ENCODE results near the gene FHIT. TPM values are rescaled to one million over a fixed set of nuclear protein-coding genes. Genes with fewer than 3 reads are reported as not detected.

Gene FHIT
- total RNA-seq, 2 experiments from 2014 or later = 7.6 to 7.9 TPM

GRCh38 chr3:60877188-60877587, 374.1 kb downstream of the FHIT start:
- no peak for ATAC-seq
- H3K4me3 Mint-ChIP-seq = no peak overlapping the region
- POLR2A ChIA-PET = no interaction called here
- no peaks in the 10 kb centered on the region for H3K27me3 Mint-ChIP-seq
- DNase-seq = no peak
- H3K4me1 Mint-ChIP-seq (ENCODE audit: low read depth) = no peaks in the 10 kb centered on the region
- peaks cover 3% of the 10 kb centered on the region for H3K36me3 Mint-ChIP-seq (ENCODE audit: low read depth)
- CTCF ChIA-PET = no interaction called here
- H3K27ac Mint-ChIP-seq = no peak overlapping the region
- intact Hi-C loops (cut with micrococcal nuclease) = no loop called here
- peaks cover 16% of the 10 kb centered on the region for H3K9me3 Mint-ChIP-seq
- TF ChIP-seq CTCF (IDR thresholded peaks at IDR 0.05) = no peak

- H3K36me3 Mint-ChIP-seq (ENCODE audit: low read depth) = no peaks in the 10 kb centered on the region
- TF ChIP-seq CTCF (IDR thresholded peaks at IDR 0.05) = no peak
- peaks cover 6% of the 10 kb centered on the region for H3K9me3 Mint-ChIP-seq
- H3K4me3 Mint-ChIP-seq = no peak overlapping the region
- no peak for ATAC-seq
- POLR2A ChIA-PET = no interaction called here
- H3K4me1 Mint-ChIP-seq (ENCODE audit: low read depth) = no peaks in the 10 kb centered on the region
- no peaks in the 10 kb centered on the region for H3K27me3 Mint-ChIP-seq
- CTCF ChIA-PET = no interaction called here
- no peak for DNase-seq
- intact Hi-C loops (cut with micrococcal nuclease) = no loop called here
- no peak overlapping the region for H3K27ac Mint-ChIP-seq
Measured at GRCh38 chr3:60870396-60870795, 380.9 kb downstream of the FHIT start.

- no peak for DNase-seq
- no peaks in the 10 kb centered on the region for H3K36me3 Mint-ChIP-seq (ENCODE audit: low read depth)
- H3K4me1 Mint-ChIP-seq (ENCODE audit: low read depth) = no peaks in the 10 kb centered on the region
- intact Hi-C loops (cut with micrococcal nuclease) = no loop called here
- CTCF ChIA-PET = no interaction called here
- no peak overlapping the region for H3K27ac Mint-ChIP-seq
- H3K27me3 Mint-ChIP-seq = no peaks in the 10 kb centered on the region
- ATAC-seq = no peak
- TF ChIP-seq CTCF (IDR thresholded peaks at IDR 0.05) = no peak
- H3K9me3 Mint-ChIP-seq = peaks cover 14% of the 10 kb centered on the region
- POLR2A ChIA-PET = no interaction called here
- no peak overlapping the region for H3K4me3 Mint-ChIP-seq
Measured at GRCh38 chr3:60867200-60867599, 384.1 kb downstream of the FHIT start.

- Mint-ChIP-seq H3K4me1 (ENCODE audit: low read depth) (no peaks in the 10 kb centered on the region), H3K27ac (no peak overlapping the region), H3K36me3 (ENCODE audit: low read depth) (no peaks in the 10 kb centered on the region), H3K4me3 (no peak overlapping the region), H3K9me3 (peaks cover 5% of the 10 kb centered on the region), H3K27me3 (no peaks in the 10 kb centered on the region)
- no peak for TF ChIP-seq CTCF (IDR thresholded peaks at IDR 0.05)
- CTCF ChIA-PET = no interaction called here
- POLR2A ChIA-PET = no interaction called here
- no peak for ATAC-seq
- DNase-seq = no peak
- intact Hi-C loops (cut with micrococcal nuclease) = no loop called here
Measured at GRCh38 chr3:60856257-60857046, 394.8 kb downstream of the FHIT start.

- no peaks in the 10 kb centered on the region for H3K27me3 Mint-ChIP-seq
- no peak for DNase-seq
- no peak for ATAC-seq
- POLR2A ChIA-PET = no interaction called here
- no peaks in the 10 kb centered on the region for H3K4me1 Mint-ChIP-seq (ENCODE audit: low read depth)
- no peak for TF ChIP-seq CTCF (IDR thresholded peaks at IDR 0.05)
- CTCF ChIA-PET = no interaction called here
- no peak overlapping the region for H3K27ac Mint-ChIP-seq
- no peak overlapping the region for H3K4me3 Mint-ChIP-seq
- H3K36me3 Mint-ChIP-seq (ENCODE audit: low read depth) = no peaks in the 10 kb centered on the region
- intact Hi-C loops (cut with micrococcal nuclease) = no loop called here
- H3K9me3 Mint-ChIP-seq = peaks cover 5% of the 10 kb centered on the region
Measured at GRCh38 chr3:60855250-60855649, 396.0 kb downstream of the FHIT start.

All from activated CD8-positive, alpha-beta T cell treated with anti-CD3 and anti-CD28 coated beads for 36 hours (primary cell).